GM12878 (cell line): ENCODE results near the gene SOBP. TPM values are rescaled to one million over a fixed set of nuclear protein-coding genes. Genes with fewer than 3 reads are reported as not detected.

Experiments used
- ATAC-seq: fragments of 200-7000 bp; cut with Tn5 transposase; 3 replicates; pipeline ENCODE4 v1.9.1; 2020; ENCODE audit warnings: mild to moderate bottlenecking, moderate library complexity
- BruUV-seq: library from RNA; stranded (reverse); fragments of 400-500 nt; replicated peaks from 2 replicates; lab custom pipeline; 2021; lab: Mats Ljungman, UMichigan
- CTCF ChIA-PET: fragments of 300-600 bp; sonication (Branson Sonifier 250); formaldehyde crosslinking; extraction: SDS; loops from one replicate; lab custom pipeline; 2021; ENCODE audit warnings: inconsistent platforms; lab: Yijun Ruan, JAX
- POLR2A ChIA-PET: fragments of 350-600 bp; formaldehyde crosslinking; extraction: SDS; loops from one replicate; lab custom pipeline; 2021; ENCODE audit warnings: inconsistent platforms; lab: Charles Lee
- RAD21 ChIA-PET: fragments of 300-600 bp; sonication (Branson Sonifier 250); formaldehyde crosslinking; loops from one replicate; lab custom pipeline; 2023; ENCODE audit warnings: antibody characterized with exemption; ENCODE audit not compliant: unreplicated experiment; lab: Charles Lee
- SMC1A ChIA-PET: fragments of 300-600 bp; sonication (Branson Sonifier 250); formaldehyde crosslinking; loops from one replicate; lab custom pipeline; 2023; ENCODE audit not compliant: unreplicated experiment, uncharacterized antibody; lab: Charles Lee
- DNase-seq: peaks from one replicate; pipeline ENCODE4 v3.0.0-alpha.2; 2011; ENCODE audit warnings: low read depth, low spot score
- FAIRE-seq: peaks from 3 replicates; lab custom pipeline; 2011; peaks lifted over from hg19 to GRCh38; lab: Jason Lieb, UNC
- H2AFZ ChIP-seq: 2 replicates; pipeline ENCODE4 v1.6.0; 2011; ENCODE audit warnings: low read depth, low read length, control low read depth; ENCODE audit not compliant: control insufficient read depth
- H3K27ac ChIP-seq: 2 replicates; pipeline ENCODE4 v1.5.1; 2011; ENCODE audit warnings: control low read depth; ENCODE audit not compliant: control insufficient read depth, insufficient read depth
- H3K27me3 ChIP-seq, 2 experiments: replicated peaks in 1 of 2; 2 replicates each; pipeline versions ENCODE4 v1.6.0 to v1.6.1; 2011; ENCODE audit warnings: low read length in 1 of 2; ENCODE audit not compliant: control insufficient read depth in 2 of 2, insufficient read depth in 2 of 2
- H3K36me3 ChIP-seq, 2 experiments: 2 replicates each; pipeline ENCODE4 v1.5.1; 2011; ENCODE audit warnings: low read length in 1 of 2; ENCODE audit not compliant: control insufficient read depth in 2 of 2, insufficient read depth in 2 of 2
- H3K4me1 ChIP-seq: 2 replicates; pipeline ENCODE4 v1.6.1; 2011; ENCODE audit warnings: mild to moderate bottlenecking, low read length, moderate library complexity, mixed read lengths; ENCODE audit not compliant: control insufficient read depth, insufficient read depth
- H3K4me2 ChIP-seq: 2 replicates; pipeline ENCODE4 v1.6.0; 2011; ENCODE audit warnings: control low read depth; ENCODE audit not compliant: control insufficient read depth, insufficient read depth
- H3K4me3 ChIP-seq: fragments of 200-600 bp; sonication (generic); 2 replicates; pipeline ENCODE4 v1.5.1; 2016
- H3K79me2 ChIP-seq: 2 replicates; pipeline ENCODE4 v1.6.0; 2011; ENCODE audit warnings: low read length; ENCODE audit not compliant: control insufficient read depth, insufficient read depth
- H3K9ac ChIP-seq: 2 replicates; pipeline ENCODE4 v1.8.0; 2011; ENCODE audit warnings: low read length, control low read depth, mixed read lengths; ENCODE audit not compliant: control insufficient read depth, insufficient read depth
- H3K9me3 ChIP-seq: replicated peaks from 3 replicates; pipeline ENCODE4 v1.5.1; 2011; ENCODE audit warnings: mild to moderate bottlenecking, low read length; ENCODE audit not compliant: control insufficient read depth, insufficient read depth
- H4K20me1 ChIP-seq: 2 replicates; pipeline ENCODE4 v1.6.0; 2011; ENCODE audit not compliant: control insufficient read depth, insufficient read depth
- BCL11A ChIP-seq: IDR thresholded peaks from 2 replicates; pipeline ENCODE4 v1.6.1; 2011; ENCODE audit warnings: low read depth, low read length
- BHLHE40 ChIP-seq, 2 experiments: fragments of 450-650 bp in 1 of 2; IDR thresholded peaks; 2 replicates each; pipeline ENCODE4 v1.6.1; 2011 to 2017; ENCODE audit warnings: low read depth in 2 of 2, borderline replicate concordance in 1 of 2, improper control_type of control experiment in 1 of 2, low read length in 1 of 2, mild to moderate bottlenecking in 1 of 2
- CHD1 ChIP-seq: IDR thresholded peaks from 2 replicates; pipeline ENCODE4 v1.6.1; 2012; ENCODE audit warnings: low read depth, low read length, improper control_type of control experiment
- ESRRA ChIP-seq: IDR thresholded peaks from 2 replicates; pipeline ENCODE4 v1.6.1; 2012; ENCODE audit warnings: mild to moderate bottlenecking, low read length, improper control_type of control experiment
- IKZF1 ChIP-seq: fragments of 450-650 bp; conservative IDR thresholded peaks from 2 replicates; pipeline ENCODE4 v1.6.1; 2017; ENCODE audit warnings: antibody characterized with exemption, mild to moderate bottlenecking
- SRF ChIP-seq, 2 experiments: IDR thresholded peaks; 2 replicates each; pipeline ENCODE4 v1.6.1; 2011; ENCODE audit warnings: low read depth in 2 of 2, low read length in 2 of 2, mild to moderate bottlenecking in 1 of 2, moderate library complexity in 1 of 2
- TCF7 ChIP-seq: IDR thresholded peaks from 2 replicates; pipeline ENCODE4 v1.6.1; 2014; ENCODE audit warnings: antibody characterized with exemption, borderline replicate concordance
- WGBS: methylation state at CpG from one replicate; pipeline ENCODE4 v1.1.6; 2016; ENCODE audit warnings: low lambda C conversion rate; ENCODE audit not compliant: insufficient replicate concordance, insufficient coverage; ENCODE audit errors: missing lambda C conversion rate; 5-methylcytosine and 5-hydroxymethylcytosine counted together
- in situ Hi-C: fragments of 300-500 bp; cut with MboI; formaldehyde crosslinking; loops from 9 replicates; pipeline ENCODE4 v1.14.3; 2018; ENCODE audit warnings: mixed read lengths
- intact Hi-C: fragments of 100-400 bp; cut with micrococcal nuclease; formaldehyde crosslinking; loops from one replicate; pipeline ENCODE4 v1.14.2; 2022; ENCODE audit not compliant: unreplicated experiment
- polyA plus RNA-seq, 11 experiments: library from polyadenylated mRNA; depleted of rRNA in 4 of 11; unstranded in 6 of 11; stranded (reverse) in 5 of 11; fragments of >200 nt; fragmentation: Nextera tagmentation in 4 of 11; fragmentation: Illumina TruSeq in 1 of 11; extraction: Ambion mirVana in 4 of 11; extraction: Trizol in 1 of 11; gene quantifications; 1 replicate in 1 of 11; 2 replicates in 10 of 11; pipeline versions ENCODE4 v1.2.1 to v1.2.3, GENCODE V29; 2011 to 2016; ENCODE audit warnings: inconsistent platforms in 2 of 11, missing spikeins in 2 of 11, low read depth in 1 of 11
- total RNA-seq, 4 experiments: library from RNA; depleted of rRNA in 3 of 4; stranded (reverse); fragments of >200 nt in 3 of 4; fragmentation: Illumina TruSeq in 1 of 4; extraction: Trizol in 1 of 4; gene quantifications; 2 replicates each; pipeline versions ENCODE4 v1.2.1 to v1.2.3, GENCODE V29; 2013 to 2021
- TF ChIP-seq, protein P1 (sequence below): fragments of 450-650 bp; formaldehyde crosslinking; IDR thresholded peaks from 2 replicates; pipeline ENCODE4 v1.5.0; 2022; ENCODE audit warnings: mild to moderate bottlenecking, missing genetic modification characterization
- TF ChIP-seq, protein P2 (sequence below): IDR thresholded peaks from 2 replicates; pipeline ENCODE4 v1.6.1; 2012; ENCODE audit warnings: improper control_type of control experiment, low read depth, low read length; ENCODE audit not compliant: insufficient replicate concordance

SOBP gene
- total and polyA plus RNA-seq, 10 of the 15 experiments (the other 5 are each of a cell fraction or from before 2014, with no cell fraction given): 0.49 to 1.9 (median 0.78) TPM

DNA sequence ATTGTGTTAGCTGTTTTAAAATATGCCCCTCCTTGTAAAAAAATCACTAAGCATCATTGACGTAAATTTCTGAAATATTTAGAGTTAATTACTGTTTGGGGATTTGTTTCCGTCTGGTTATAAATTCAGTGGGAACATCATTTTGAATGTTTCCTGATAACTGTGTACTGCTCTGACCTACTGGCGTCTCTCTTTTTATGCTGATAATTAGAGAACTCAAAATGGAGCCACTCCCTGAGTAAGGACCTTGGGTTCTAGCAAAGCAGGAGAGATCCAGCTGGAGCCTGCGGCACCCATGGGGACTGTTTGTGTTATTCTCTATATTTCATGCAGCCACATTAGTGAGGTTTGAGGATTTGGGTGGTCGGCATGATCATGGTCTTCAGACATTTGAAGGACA is 124.9 kb downstream of the SOBP start:
- POLR2A ChIA-PET: no interaction called here
- whole genome bisulfite sequencing: 96% methylated on average over 5 of the region's 5 CpGs

More for the DNA sequence above, 124.9 kb downstream of the SOBP start:
- in situ Hi-C loops: no loop called here
- Histone ChIP-seq H4K20me1 (no peaks in the 10 kb centered on the region), H3K9ac (no peak overlapping the region), H3K36me3 (no peaks in the 10 kb centered on the region), H3K79me2 (no peaks in the 10 kb centered on the region), H3K27ac (no peak overlapping the region), H3K4me2 (no peak overlapping the region), H3K9me3 (no peaks in the 10 kb centered on the region), H2AFZ (no peak overlapping the region), H3K4me3 (no peak overlapping the region), H3K4me1 (peaks cover 14% of the 10 kb centered on the region), H3K27me3 (no peaks in the 10 kb centered on the region; a peak in 1 of 4 replicates)
- ATAC-seq (no peak), DNase-seq (no peak), FAIRE-seq (no peak)
- ChIA-PET RAD21 (interaction anchor here (0.6 kb wide), 1 partner anchor 80 kb away, joined by 3 read pairs; no protein-coding TSS in a partner anchor), SMC1A (interaction anchor here (1.0 to 1.5 kb wide), 2 partner anchors 9 kb away, joined by 3 to 5 read pairs; no protein-coding TSS in a partner anchor), CTCF (interaction anchor here (1.1 to 1.3 kb wide), 3 partner anchors 10 to 60 kb away, joined by 3 to 4 read pairs (median 3); no protein-coding TSS in a partner anchor)
- BruUV-seq: no TSS peak
- TF ChIP-seq, protein P1, sequence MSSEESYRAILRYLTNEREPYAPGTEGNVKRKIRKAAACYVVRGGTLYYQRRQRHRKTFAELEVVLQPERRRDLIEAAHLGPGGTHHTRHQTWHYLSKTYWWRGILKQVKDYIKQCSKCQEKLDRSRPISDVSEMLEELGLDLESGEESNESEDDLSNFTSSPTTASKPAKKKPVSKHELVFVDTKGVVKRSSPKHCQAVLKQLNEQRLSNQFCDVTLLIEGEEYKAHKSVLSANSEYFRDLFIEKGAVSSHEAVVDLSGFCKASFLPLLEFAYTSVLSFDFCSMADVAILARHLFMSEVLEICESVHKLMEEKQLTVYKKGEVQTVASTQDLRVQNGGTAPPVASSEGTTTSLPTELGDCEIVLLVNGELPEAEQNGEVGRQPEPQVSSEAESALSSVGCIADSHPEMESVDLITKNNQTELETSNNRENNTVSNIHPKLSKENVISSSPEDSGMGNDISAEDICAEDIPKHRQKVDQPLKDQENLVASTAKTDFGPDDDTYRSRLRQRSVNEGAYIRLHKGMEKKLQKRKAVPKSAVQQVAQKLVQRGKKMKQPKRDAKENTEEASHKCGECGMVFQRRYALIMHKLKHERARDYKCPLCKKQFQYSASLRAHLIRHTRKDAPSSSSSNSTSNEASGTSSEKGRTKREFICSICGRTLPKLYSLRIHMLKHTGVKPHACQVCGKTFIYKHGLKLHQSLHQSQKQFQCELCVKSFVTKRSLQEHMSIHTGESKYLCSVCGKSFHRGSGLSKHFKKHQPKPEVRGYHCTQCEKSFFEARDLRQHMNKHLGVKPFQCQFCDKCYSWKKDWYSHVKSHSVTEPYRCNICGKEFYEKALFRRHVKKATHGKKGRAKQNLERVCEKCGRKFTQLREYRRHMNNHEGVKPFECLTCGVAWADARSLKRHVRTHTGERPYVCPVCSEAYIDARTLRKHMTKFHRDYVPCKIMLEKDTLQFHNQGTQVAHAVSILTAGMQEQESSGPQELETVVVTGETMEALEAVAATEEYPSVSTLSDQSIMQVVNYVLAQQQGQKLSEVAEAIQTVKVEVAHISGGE (CRISPR knock-in tag): no peak
- no peak for TF ChIP-seq TCF7
- no peak for TF ChIP-seq BHLHE40 (IDR thresholded peaks at IDR 0.05; ENCODE audit: borderline replicate concordance in 1 of 2, low read depth in 2 of 2, low read length in 1 of 2)
- no peak for TF ChIP-seq CHD1
- no peak for TF ChIP-seq ESRRA
- TF ChIP-seq, protein P2, sequence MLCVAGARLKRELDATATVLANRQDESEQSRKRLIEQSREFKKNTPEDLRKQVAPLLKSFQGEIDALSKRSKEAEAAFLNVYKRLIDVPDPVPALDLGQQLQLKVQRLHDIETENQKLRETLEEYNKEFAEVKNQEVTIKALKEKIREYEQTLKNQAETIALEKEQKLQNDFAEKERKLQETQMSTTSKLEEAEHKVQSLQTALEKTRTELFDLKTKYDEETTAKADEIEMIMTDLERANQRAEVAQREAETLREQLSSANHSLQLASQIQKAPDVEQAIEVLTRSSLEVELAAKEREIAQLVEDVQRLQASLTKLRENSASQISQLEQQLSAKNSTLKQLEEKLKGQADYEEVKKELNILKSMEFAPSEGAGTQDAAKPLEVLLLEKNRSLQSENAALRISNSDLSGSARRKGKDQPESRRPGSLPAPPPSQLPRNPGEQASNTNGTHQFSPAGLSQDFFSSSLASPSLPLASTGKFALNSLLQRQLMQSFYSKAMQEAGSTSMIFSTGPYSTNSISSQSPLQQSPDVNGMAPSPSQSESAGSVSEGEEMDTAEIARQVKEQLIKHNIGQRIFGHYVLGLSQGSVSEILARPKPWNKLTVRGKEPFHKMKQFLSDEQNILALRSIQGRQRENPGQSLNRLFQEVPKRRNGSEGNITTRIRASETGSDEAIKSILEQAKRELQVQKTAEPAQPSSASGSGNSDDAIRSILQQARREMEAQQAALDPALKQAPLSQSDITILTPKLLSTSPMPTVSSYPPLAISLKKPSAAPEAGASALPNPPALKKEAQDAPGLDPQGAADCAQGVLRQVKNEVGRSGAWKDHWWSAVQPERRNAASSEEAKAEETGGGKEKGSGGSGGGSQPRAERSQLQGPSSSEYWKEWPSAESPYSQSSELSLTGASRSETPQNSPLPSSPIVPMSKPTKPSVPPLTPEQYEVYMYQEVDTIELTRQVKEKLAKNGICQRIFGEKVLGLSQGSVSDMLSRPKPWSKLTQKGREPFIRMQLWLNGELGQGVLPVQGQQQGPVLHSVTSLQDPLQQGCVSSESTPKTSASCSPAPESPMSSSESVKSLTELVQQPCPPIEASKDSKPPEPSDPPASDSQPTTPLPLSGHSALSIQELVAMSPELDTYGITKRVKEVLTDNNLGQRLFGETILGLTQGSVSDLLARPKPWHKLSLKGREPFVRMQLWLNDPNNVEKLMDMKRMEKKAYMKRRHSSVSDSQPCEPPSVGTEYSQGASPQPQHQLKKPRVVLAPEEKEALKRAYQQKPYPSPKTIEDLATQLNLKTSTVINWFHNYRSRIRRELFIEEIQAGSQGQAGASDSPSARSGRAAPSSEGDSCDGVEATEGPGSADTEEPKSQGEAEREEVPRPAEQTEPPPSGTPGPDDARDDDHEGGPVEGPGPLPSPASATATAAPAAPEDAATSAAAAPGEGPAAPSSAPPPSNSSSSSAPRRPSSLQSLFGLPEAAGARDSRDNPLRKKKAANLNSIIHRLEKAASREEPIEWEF: no peak
- TF ChIP-seq IKZF1: no peak
- TF ChIP-seq BCL11A: no peak
- no peak for TF ChIP-seq SRF (IDR thresholded peaks at IDR 0.05; ENCODE audit: low read depth in 2 of 2, low read length in 2 of 2)
- intact Hi-C loops: loop anchor here (5.0 kb wide), 1 partner anchor 42 kb away; no protein-coding TSS in a partner anchor
